HFF-Myc (cell line): Measurements from ENCODE around the gene EXT2.

Source experiments
- DNase-seq: peaks from one replicate; pipeline ENCODE4 v3.0.0-alpha.2; 2011; ENCODE audit warnings: low read depth; ENCODE audit errors: extremely low read depth
- H3K4me3 ChIP-seq: replicated peaks from 2 replicates; pipeline ENCODE4 v1.5.1; 2011; ENCODE audit warnings: low read depth, mild to moderate bottlenecking, control low read depth, low read length
- CTCF ChIP-seq: IDR thresholded peaks from 2 replicates; pipeline ENCODE4 v1.5.1; 2012; ENCODE audit warnings: mild to moderate bottlenecking, low read depth, low read length, control low read depth; ENCODE audit errors: missing control alignments

The EXT2 gene

GRCh38 chr11:44246726-44247125 is 151.2 kb downstream of the EXT2 start:
- H3K4me3 ChIP-seq, result no peak overlapping the region
- no peak for DNase-seq
- no peak for TF ChIP-seq CTCF

- no peak for TF ChIP-seq CTCF
- no peak overlapping the region for H3K4me3 ChIP-seq
- no peak for DNase-seq
These were observed 152.0 kb downstream of the EXT2 start for GRCh38 chr11:44247508-44247907.

GRCh38 chr11:44248109-44248508 is 152.6 kb downstream of the EXT2 start:
- TF ChIP-seq CTCF, result no peak
- DNase-seq, result no peak
- H3K4me3 ChIP-seq, result no peak overlapping the region

- H3K4me3 ChIP-seq, result no peak overlapping the region
- DNase-seq, result no peak
- TF ChIP-seq CTCF, result no peak
These were observed 154.9 kb downstream of the EXT2 start for GRCh38 chr11:44250421-44250820.

- DNase-seq, result no peak
- TF ChIP-seq CTCF, result no peak
- H3K4me3 ChIP-seq, result no peak overlapping the region
These were observed 157.6 kb downstream of the EXT2 start for GRCh38 chr11:44252999-44253602.

DNA sequence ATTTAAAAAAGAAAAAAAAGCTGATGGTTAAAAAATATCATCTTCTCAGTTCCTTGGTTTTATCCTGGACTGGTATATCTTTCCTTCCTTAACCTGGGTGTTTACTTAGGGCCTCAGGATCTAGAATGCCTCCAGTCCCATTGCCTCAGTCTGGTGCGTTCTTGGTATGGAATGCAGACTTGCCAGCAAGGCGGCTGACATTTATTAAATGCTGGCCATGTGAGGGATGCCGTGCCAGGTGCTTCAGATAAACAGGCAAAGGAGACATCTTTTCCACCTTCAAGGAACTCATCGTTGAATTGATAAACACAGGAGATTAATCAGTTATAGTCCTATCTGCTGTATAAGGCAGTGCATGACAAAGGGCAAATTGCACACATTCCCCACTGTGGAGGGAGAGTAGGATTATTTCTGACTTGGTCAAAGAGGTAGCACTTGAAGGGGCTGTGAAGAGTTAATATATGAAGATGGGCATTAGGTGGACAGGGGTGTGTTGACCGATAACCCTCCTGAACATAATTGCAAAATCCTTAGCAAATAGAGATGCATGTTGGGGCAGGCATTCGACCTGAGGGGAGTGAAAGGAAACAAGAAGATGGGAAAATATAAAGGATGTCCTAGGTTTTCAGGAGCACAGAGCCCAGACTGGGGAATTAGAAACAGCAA is 160.1 kb downstream of the EXT2 start:
- no peak for DNase-seq
- no peak overlapping the region for H3K4me3 ChIP-seq
- no peak for TF ChIP-seq CTCF
